ENCODE results near the gene ZBTB37. TPM values are rescaled to one million over a fixed set of nuclear protein-coding genes. Genes with fewer than 3 reads are reported as not detected.
"Not testable (repeated sequence)": the region's sequence is repeated elsewhere in the genome, so short reads cannot be mapped to it uniquely, and the experiment has no call there.

The ZBTB37 gene
- total RNA-seq, 2 donors from 2014 or later, result 9.3 to 9.4 TPM

GRCh38 chr1:173863224-173864161, 4.7 kb upstream of the ZBTB37 start:
- intact Hi-C loops (cut with DNase I), result no loop called here
- ATAC-seq (no peak), DNase-seq (no peak)

- ATAC-seq (no peak), DNase-seq (no peak)
- intact Hi-C loops (cut with DNase I), result no loop called here
Measured at GRCh38 chr1:173864179-173864867, 3.9 kb upstream of the ZBTB37 start.

- intact Hi-C loops (cut with DNase I), result no loop called here
- ATAC-seq (no peak), DNase-seq (no peak)
Measured at GRCh38 chr1:173865468-173866164, 2.6 kb upstream of the ZBTB37 start.

- ATAC-seq (no peak), DNase-seq (no peak)
- intact Hi-C loops (cut with DNase I), result no loop called here
Measured at GRCh38 chr1:173866413-173867115, 1.6 kb upstream of the ZBTB37 start.

- peak in 1 of 2 donors; percentile 1 for ATAC-seq
- DNase-seq, result no peak
- intact Hi-C loops (cut with DNase I), result no loop called here
Measured at GRCh38 chr1:173867141-173867752, 933 bp upstream of the ZBTB37 start.

- DNase-seq (peak; percentile 99), ATAC-seq (peak; percentile 95 to 96)
- intact Hi-C loops (cut with DNase I), result no loop called here
Measured at GRCh38 chr1:173867753-173868265, 371 bp upstream of the ZBTB37 start, which contains the start of gene GAS5. Gene GAS5 (minus strand): TSS chr1:173867989.

- intact Hi-C loops (cut with DNase I), result no loop called here
Measured at GRCh38 chr1:173869021-173869359, 810 bp downstream of the ZBTB37 start.

GRCh38 chr1:173870252-173871075, 2.3 kb downstream of the ZBTB37 start:
- DNase-seq (no peak), ATAC-seq (no peak)
- intact Hi-C loops (cut with DNase I), result no loop called here

More at GRCh38 chr1:173869021-173869359, 810 bp downstream of the ZBTB37 start:
- DNase-seq, result no peak
- no peak for ATAC-seq

GRCh38 chr1:173871091-173871490, 2.9 kb downstream of the ZBTB37 start:
- intact Hi-C loops (cut with DNase I), result no loop called here
- ATAC-seq, result no peak
- no peak for DNase-seq

GRCh38 chr1:173871500-173871899, 3.3 kb downstream of the ZBTB37 start:
- intact Hi-C loops (cut with DNase I), result no loop called here
- DNase-seq (no peak), ATAC-seq (no peak)

GRCh38 chr1:173876732-173877131, 8.6 kb downstream of the ZBTB37 start:
- DNase-seq (no peak), ATAC-seq (no peak)
- intact Hi-C loops (cut with DNase I), result no loop called here

- ATAC-seq (no peak), DNase-seq (no peak)
- intact Hi-C loops (cut with DNase I), result no loop called here
Measured at GRCh38 chr1:173878251-173878650, 10.1 kb downstream of the ZBTB37 start.

- ATAC-seq; intact Hi-C loops (cut with DNase I); DNase-seq: not testable (repeated sequence)
Measured at GRCh38 chr1:173881117-173881516, 12.9 kb downstream of the ZBTB37 start.

GRCh38 chr1:173884701-173885100, 16.5 kb downstream of the ZBTB37 start:
- no peak for ATAC-seq

GRCh38 chr1:173886746-173887611, 18.8 kb downstream of the ZBTB37 start:
- DNase-seq (no peak), ATAC-seq (no peak)
- intact Hi-C loops (cut with DNase I), result no loop called here

More at GRCh38 chr1:173884701-173885100, 16.5 kb downstream of the ZBTB37 start:
- no peak for DNase-seq
- intact Hi-C loops (cut with DNase I), result no loop called here

- intact Hi-C loops (cut with DNase I), result no loop called here
- no peak for ATAC-seq
Measured at GRCh38 chr1:173887627-173888026, 19.4 kb downstream of the ZBTB37 start.

GRCh38 chr1:173888749-173889148, 20.6 kb downstream of the ZBTB37 start:
- no peak for DNase-seq
- intact Hi-C loops (cut with DNase I), result no loop called here
- ATAC-seq, result no peak

More at GRCh38 chr1:173887627-173888026, 19.4 kb downstream of the ZBTB37 start:
- DNase-seq, result no peak

Data from left cardiac atrium (tissue), 4 donors.